SK-N-SH treated with all-trans-retinoic acid at 6 μM for 48 hours (cell line): Measurements from ENCODE around the gene SYNGAP1.

Experiments
- ATAC-seq: fragments of 200-7000 bp; cut with Tn5 transposase; 3 replicates; pipeline ENCODE4 v1.9.1; 2020; ENCODE audit warnings: mild to moderate bottlenecking, moderate library complexity
- ARNTL ChIP-seq: fragments of 450-650 bp; formaldehyde crosslinking; IDR thresholded peaks from 2 replicates; pipeline ENCODE4 v1.5.0; 2020; ENCODE audit warnings: low read depth, mild to moderate bottlenecking, moderate library complexity, borderline replicate concordance
- BACH2 ChIP-seq: fragments of 250-450 bp; sonication (Bioruptor Pico); IDR thresholded peaks from 2 replicates; pipeline ENCODE4 v1.9.0; 2021; ENCODE audit warnings: mild to moderate bottlenecking, borderline replicate concordance
- CSDC2 ChIP-seq: fragments of 250-450 bp; sonication (Bioruptor Pico); IDR thresholded peaks from 2 replicates; pipeline ENCODE4 v1.5.0; 2020; ENCODE audit warnings: mild to moderate bottlenecking, moderate library complexity
- ESRRG ChIP-seq: fragments of 250-450 bp; sonication (Bioruptor Pico); IDR thresholded peaks from 2 replicates; pipeline ENCODE4 v1.6.1; 2021; ENCODE audit warnings: mild to moderate bottlenecking
- GLIS3 ChIP-seq: fragments of 250-450 bp; sonication (Bioruptor Pico); IDR thresholded peaks from 2 replicates; pipeline ENCODE4 v1.5.0; 2020; ENCODE audit warnings: mild to moderate bottlenecking, moderate library complexity
- ISL1 ChIP-seq: fragments of 250-450 bp; sonication (Bioruptor Pico); IDR thresholded peaks from 2 replicates; pipeline ENCODE4 v2.1.2; 2022; ENCODE audit warnings: mild to moderate bottlenecking, moderate library complexity
- OSR1 ChIP-seq: fragments of 250-450 bp; sonication (Bioruptor Pico); IDR thresholded peaks from 2 replicates; pipeline ENCODE4 v1.8.0; 2022; ENCODE audit warnings: moderate library complexity, mild to moderate bottlenecking, inconsistent platforms
- RARB ChIP-seq: fragments of 250-450 bp; sonication (Bioruptor Pico); IDR thresholded peaks from 2 replicates; pipeline ENCODE4 v1.8.0; 2021; ENCODE audit warnings: mild to moderate bottlenecking, moderate library complexity
- SNAI2 ChIP-seq: fragments of 250-450 bp; sonication (Bioruptor Pico); IDR thresholded peaks from 2 replicates; pipeline ENCODE4 v1.5.0; 2020; ENCODE audit warnings: mild to moderate bottlenecking, moderate library complexity
- TCF4 ChIP-seq: fragments of 250-450 bp; sonication (Bioruptor Pico); IDR thresholded peaks from 2 replicates; pipeline ENCODE4 v1.8.0; 2021; ENCODE audit warnings: mild to moderate bottlenecking, moderate library complexity, borderline replicate concordance
- TOX ChIP-seq: fragments of 250-450 bp; sonication (Bioruptor Pico); IDR thresholded peaks from 2 replicates; pipeline ENCODE4 v1.8.0; 2021; ENCODE audit warnings: mild to moderate bottlenecking, moderate library complexity, borderline replicate concordance
- ZC3H10 ChIP-seq: fragments of 250-450 bp; sonication (Bioruptor Pico); IDR thresholded peaks from 2 replicates; pipeline ENCODE4 v1.5.1; 2021; ENCODE audit warnings: mild to moderate bottlenecking, moderate library complexity
- ZFP3 ChIP-seq: fragments of 250-450 bp; sonication (Bioruptor Pico); IDR thresholded peaks from 2 replicates; pipeline ENCODE4 v1.5.0; 2020; ENCODE audit warnings: mild to moderate bottlenecking, moderate library complexity
- ZFP30 ChIP-seq: fragments of 450-650 bp; formaldehyde crosslinking; IDR thresholded peaks from 2 replicates; pipeline ENCODE4 v1.5.0; 2022; ENCODE audit warnings: mild to moderate bottlenecking, moderate library complexity
- ZNF70 ChIP-seq: fragments of 450-650 bp; formaldehyde crosslinking; IDR thresholded peaks from 2 replicates; pipeline ENCODE4 v1.5.0; 2020; ENCODE audit warnings: mild to moderate bottlenecking, moderate library complexity
- ZNF8 ChIP-seq: fragments of 450-650 bp; formaldehyde crosslinking; IDR thresholded peaks from 2 replicates; pipeline ENCODE4 v1.5.0; 2020; ENCODE audit warnings: mild to moderate bottlenecking, moderate library complexity
- TF ChIP-seq, protein P1 (sequence below): fragments of 250-450 bp; sonication (Bioruptor Pico); IDR thresholded peaks from 2 replicates; pipeline ENCODE4 v1.5.1; 2020; ENCODE audit warnings: low read depth, mild to moderate bottlenecking, moderate library complexity
- TF ChIP-seq, protein P2 (sequence below): fragments of 250-450 bp; sonication (Bioruptor Pico); IDR thresholded peaks from 2 replicates; pipeline ENCODE4 v1.5.0; 2020; ENCODE audit warnings: mild to moderate bottlenecking, moderate library complexity
- TF ChIP-seq, protein P3 (sequence below): fragments of 250-450 bp; sonication (Bioruptor Pico); IDR thresholded peaks from 2 replicates; pipeline ENCODE4 v1.8.0; 2021; ENCODE audit warnings: low read depth, mild to moderate bottlenecking, moderate library complexity, borderline replicate concordance
- TF ChIP-seq, protein P4 (sequence below): fragments of 250-450 bp; sonication (Bioruptor Pico); IDR thresholded peaks from 2 replicates; pipeline ENCODE4 v1.8.0; 2020; ENCODE audit warnings: mild to moderate bottlenecking, moderate library complexity, borderline replicate concordance

The SYNGAP1 gene

DNA sequence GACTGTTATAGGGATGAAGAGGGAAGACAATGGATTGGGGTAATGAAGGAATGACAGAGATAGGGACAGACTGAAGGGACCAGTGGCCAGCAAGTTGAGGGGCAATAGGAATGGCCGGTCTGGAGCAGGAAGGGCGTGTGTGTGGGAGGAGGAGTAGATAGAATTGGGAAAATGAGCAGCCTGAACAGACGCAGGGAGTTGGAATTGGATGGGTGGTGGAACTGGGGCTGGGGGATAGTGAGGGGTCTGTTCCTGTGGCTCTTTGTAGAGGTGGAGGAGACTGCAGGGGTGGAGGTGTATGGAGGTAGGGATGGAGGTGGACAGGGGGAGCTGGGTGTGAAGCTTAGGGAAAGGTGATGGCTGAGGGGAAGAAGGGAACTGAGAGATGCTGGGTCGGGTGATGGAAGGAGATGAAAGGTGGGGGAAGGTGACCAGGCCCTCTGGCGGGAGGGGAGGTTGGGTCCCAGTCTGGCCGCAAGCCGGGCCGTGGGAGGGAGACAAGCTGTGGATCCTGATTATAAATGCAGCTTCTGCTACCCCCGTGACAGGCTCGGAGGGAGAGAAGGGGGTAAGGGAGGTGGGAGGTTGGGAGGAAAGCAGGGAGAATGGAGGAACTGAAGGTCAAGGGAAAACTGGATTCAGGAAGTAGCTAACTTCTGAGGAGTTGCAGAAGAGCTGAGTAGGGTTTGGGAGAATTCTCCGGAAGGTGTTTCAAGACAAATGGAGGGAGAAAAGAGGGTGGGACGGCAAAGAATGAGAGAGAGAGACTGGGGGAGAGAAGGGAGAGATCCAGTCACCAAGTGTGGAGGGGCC is 5.2 kb downstream of the SYNGAP1 start:
- ATAC-seq: no peak; the same call in 2 of the 3 replicates
- TF ChIP-seq ISL1 (CRISPR knock-in tag) (no peak), ZC3H10 (CRISPR knock-in tag) (no peak), OSR1 (CRISPR knock-in tag) (no peak), ZFP3 (no peak), RARB (no peak), ARNTL (CRISPR knock-in tag) (no peak), BACH2 (CRISPR knock-in tag) (no peak), GLIS3 (CRISPR knock-in tag) (no peak), ZFP30 (no peak), ESRRG (CRISPR knock-in tag) (no peak), ZNF70 (CRISPR knock-in tag) (no peak)

DNA sequence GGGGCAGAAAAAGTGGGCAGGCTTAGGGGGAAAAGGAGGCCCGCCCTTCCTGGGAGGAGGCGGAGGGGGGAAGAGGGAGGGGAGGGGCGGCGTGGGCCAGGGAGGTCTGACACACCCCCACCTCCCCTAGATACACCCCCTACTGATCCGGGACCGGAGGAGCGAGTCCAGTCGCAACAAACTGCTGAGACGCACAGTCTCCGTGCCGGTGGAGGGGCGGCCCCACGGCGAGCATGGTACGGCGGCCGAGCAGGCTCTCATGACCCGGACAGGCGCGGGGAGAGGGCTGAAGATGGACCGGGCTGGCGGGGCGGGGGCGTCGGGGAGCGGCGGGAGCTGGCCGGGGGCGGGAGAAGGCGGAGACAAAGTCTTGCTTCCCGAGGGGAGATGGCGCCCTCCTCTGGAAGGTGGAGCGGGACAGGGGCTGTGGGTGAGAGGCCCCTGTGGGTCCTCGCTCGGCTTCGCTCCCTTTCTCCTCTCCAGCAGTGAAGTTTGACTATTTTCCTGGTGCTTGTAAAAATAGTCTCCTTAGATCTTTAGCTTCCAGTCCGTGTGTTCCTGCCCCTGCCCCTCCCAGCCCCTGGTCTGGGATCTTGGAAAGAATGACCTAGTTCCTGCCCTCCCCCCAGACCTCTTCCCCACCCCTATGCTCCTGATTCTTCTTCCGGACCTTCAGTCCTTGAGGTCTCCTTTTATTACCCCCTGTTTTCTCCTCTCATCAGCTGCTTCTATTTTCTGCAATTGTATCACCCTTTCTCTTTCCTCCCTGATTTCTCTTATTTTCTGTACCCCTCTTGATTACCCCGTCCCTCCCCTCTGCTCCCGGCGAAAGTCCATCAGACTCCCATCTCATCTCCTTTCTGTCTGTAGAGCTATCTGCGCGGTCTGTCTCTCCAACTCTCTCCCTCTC is 6.1 kb downstream of the SYNGAP1 start:
- TF ChIP-seq OSR1 (CRISPR knock-in tag) (no peak), ZFP30 (no peak), SNAI2 (CRISPR knock-in tag) (no peak), ZNF70 (CRISPR knock-in tag) (no peak), ZNF8 (CRISPR knock-in tag) (no peak)
- TF ChIP-seq, protein P1, sequence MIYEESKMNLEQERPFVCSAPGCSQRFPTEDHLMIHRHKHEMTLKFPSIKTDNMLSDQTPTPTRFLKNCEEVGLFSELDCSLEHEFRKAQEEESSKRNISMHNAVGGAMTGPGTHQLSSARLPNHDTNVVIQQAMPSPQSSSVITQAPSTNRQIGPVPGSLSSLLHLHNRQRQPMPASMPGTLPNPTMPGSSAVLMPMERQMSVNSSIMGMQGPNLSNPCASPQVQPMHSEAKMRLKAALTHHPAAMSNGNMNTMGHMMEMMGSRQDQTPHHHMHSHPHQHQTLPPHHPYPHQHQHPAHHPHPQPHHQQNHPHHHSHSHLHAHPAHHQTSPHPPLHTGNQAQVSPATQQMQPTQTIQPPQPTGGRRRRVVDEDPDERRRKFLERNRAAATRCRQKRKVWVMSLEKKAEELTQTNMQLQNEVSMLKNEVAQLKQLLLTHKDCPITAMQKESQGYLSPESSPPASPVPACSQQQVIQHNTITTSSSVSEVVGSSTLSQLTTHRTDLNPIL (CRISPR knock-in tag): no peak
- TF ChIP-seq, all 23 proteins: peak for 0
- ATAC-seq: peak; percentile 80

DNA sequence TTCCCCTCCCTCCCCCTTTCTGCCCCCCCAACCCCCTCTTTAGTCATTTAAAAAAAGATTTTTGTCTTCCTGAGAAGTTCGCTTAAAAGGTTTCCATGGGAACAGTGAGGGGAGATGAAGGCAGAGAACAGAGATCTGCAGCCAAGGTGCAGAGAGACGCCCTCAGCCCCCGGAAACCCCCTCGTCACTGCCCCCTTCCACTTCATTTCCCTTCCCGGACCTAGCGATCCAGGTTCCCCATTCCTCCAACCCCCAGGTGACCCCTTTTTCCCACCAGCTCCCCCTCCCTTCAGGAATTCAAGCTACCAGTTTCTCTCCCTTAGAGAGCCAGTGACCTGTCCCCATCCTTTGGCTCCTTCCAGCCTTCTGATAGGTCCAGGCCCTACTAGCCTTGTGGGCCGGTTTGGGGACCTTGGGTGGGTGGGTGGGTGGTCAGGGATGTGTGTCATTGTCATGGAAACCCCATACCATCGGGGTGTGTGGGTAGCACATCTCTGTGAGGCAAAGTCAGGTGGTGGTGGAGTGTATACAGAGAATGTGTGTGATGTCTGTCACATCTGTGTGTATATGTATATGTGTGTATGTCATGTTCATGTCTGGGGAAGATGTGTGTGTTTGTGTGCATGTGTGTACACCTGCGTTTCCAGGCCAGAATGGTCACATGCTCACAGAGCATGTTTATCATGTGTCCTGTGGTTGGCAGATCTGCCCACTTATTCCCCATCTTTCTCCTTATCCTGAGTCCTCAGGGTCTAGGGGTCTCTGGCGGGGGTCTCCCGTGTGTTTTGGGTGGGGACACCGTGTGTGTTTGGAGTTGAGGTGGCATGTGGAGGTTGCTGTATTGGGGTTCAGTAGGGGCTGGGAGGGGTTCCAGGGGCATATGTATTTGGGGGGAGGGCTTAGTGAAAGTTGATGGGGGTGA is 7.0 kb downstream of the SYNGAP1 start:
- TF ChIP-seq ZNF8 (CRISPR knock-in tag) (no peak), ZC3H10 (CRISPR knock-in tag) (no peak), CSDC2 (no peak), TOX (CRISPR knock-in tag) (no peak), ESRRG (CRISPR knock-in tag) (no peak), OSR1 (CRISPR knock-in tag) (no peak), BACH2 (CRISPR knock-in tag) (no peak), SNAI2 (CRISPR knock-in tag) (no peak), RARB (no peak), ZFP3 (no peak), TCF4 (CRISPR knock-in tag) (no peak), ARNTL (CRISPR knock-in tag) (no peak), ZFP30 (no peak)
- TF ChIP-seq, protein P2, sequence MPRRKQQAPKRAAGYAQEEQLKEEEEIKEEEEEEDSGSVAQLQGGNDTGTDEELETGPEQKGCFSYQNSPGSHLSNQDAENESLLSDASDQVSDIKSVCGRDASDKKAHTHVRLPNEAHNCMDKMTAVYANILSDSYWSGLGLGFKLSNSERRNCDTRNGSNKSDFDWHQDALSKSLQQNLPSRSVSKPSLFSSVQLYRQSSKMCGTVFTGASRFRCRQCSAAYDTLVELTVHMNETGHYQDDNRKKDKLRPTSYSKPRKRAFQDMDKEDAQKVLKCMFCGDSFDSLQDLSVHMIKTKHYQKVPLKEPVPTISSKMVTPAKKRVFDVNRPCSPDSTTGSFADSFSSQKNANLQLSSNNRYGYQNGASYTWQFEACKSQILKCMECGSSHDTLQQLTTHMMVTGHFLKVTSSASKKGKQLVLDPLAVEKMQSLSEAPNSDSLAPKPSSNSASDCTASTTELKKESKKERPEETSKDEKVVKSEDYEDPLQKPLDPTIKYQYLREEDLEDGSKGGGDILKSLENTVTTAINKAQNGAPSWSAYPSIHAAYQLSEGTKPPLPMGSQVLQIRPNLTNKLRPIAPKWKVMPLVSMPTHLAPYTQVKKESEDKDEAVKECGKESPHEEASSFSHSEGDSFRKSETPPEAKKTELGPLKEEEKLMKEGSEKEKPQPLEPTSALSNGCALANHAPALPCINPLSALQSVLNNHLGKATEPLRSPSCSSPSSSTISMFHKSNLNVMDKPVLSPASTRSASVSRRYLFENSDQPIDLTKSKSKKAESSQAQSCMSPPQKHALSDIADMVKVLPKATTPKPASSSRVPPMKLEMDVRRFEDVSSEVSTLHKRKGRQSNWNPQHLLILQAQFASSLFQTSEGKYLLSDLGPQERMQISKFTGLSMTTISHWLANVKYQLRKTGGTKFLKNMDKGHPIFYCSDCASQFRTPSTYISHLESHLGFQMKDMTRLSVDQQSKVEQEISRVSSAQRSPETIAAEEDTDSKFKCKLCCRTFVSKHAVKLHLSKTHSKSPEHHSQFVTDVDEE: no peak
- TF ChIP-seq, protein P3, sequence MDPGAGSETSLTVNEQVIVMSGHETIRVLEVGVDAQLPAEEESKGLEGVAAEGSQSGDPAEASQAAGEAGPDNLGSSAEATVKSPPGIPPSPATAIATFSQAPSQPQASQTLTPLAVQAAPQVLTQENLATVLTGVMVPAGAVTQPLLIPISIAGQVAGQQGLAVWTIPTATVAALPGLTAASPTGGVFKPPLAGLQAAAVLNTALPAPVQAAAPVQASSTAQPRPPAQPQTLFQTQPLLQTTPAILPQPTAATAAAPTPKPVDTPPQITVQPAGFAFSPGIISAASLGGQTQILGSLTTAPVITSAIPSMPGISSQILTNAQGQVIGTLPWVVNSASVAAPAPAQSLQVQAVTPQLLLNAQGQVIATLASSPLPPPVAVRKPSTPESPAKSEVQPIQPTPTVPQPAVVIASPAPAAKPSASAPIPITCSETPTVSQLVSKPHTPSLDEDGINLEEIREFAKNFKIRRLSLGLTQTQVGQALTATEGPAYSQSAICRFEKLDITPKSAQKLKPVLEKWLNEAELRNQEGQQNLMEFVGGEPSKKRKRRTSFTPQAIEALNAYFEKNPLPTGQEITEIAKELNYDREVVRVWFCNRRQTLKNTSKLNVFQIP: no peak
- TF ChIP-seq, protein P4, sequence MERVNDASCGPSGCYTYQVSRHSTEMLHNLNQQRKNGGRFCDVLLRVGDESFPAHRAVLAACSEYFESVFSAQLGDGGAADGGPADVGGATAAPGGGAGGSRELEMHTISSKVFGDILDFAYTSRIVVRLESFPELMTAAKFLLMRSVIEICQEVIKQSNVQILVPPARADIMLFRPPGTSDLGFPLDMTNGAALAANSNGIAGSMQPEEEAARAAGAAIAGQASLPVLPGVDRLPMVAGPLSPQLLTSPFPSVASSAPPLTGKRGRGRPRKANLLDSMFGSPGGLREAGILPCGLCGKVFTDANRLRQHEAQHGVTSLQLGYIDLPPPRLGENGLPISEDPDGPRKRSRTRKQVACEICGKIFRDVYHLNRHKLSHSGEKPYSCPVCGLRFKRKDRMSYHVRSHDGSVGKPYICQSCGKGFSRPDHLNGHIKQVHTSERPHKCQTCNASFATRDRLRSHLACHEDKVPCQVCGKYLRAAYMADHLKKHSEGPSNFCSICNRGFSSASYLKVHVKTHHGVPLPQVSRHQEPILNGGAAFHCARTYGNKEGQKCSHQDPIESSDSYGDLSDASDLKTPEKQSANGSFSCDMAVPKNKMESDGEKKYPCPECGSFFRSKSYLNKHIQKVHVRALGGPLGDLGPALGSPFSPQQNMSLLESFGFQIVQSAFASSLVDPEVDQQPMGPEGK (CRISPR knock-in tag): no peak
- TF ChIP-seq, all 23 proteins: peak for 0
- ATAC-seq: peak; percentile 4; the same call in 1 of the 3 replicates
